Kidney (tissue), 14 donors: ENCODE measurements around the gene NRP2. TPM values are rescaled to one million over a fixed set of nuclear protein-coding genes. Genes with fewer than 3 reads are reported as not detected.

Source experiments
- DNase-seq, 5 donors: peaks; one replicate each; pipeline ENCODE4 v3.0.0-alpha.2; 2013 to 2020
- FAIRE-seq: peaks from 2 replicates; lab custom pipeline; 2012; peaks lifted over from hg19 to GRCh38; lab: Jason Lieb, UNC
- H3K27ac ChIP-seq, 2 donors: one replicate each; pipeline ENCODE4 v1.7.0; 2013; ENCODE audit warnings: low read depth in 2 of 2, low read length in 2 of 2, inconsistent platforms in 1 of 2
- H3K27me3 ChIP-seq: one replicate; pipeline ENCODE4 v1.7.1; 2013; ENCODE audit warnings: low read length, inconsistent platforms; ENCODE audit not compliant: control insufficient read depth, insufficient read depth
- H3K36me3 ChIP-seq, 3 donors: one replicate each; pipeline versions ENCODE4 v1.7.0 to v1.7.1; 2013; ENCODE audit warnings: low read length in 3 of 3, control low read depth in 1 of 3, inconsistent platforms in 1 of 3; ENCODE audit not compliant: insufficient read depth in 3 of 3, control insufficient read depth in 2 of 3
- H3K4me1 ChIP-seq, 3 donors: one replicate each; pipeline versions ENCODE4 v1.7.0 to v1.7.1; 2013; ENCODE audit warnings: low read length in 3 of 3, inconsistent platforms in 1 of 3, low read depth in 1 of 3; ENCODE audit not compliant: control insufficient read depth in 2 of 3, insufficient read depth in 2 of 3
- H3K4me3 ChIP-seq, 3 donors: one replicate each; pipeline versions ENCODE4 v1.7.0 to v1.8.1; 2013; ENCODE audit warnings: low read length in 3 of 3, control low read depth in 1 of 3, inconsistent platforms in 1 of 3
- H3K9ac ChIP-seq, 3 donors: one replicate each; pipeline versions ENCODE4 v1.7.0 to v1.7.1; 2013; ENCODE audit warnings: low read length in 3 of 3, control low read depth in 1 of 3, inconsistent platforms in 1 of 3
- H3K9me3 ChIP-seq, 3 donors: one replicate each; pipeline versions ENCODE4 v1.7.0 to v1.7.1; 2013; ENCODE audit warnings: low read length in 3 of 3, control low read depth in 1 of 3, inconsistent platforms in 1 of 3; ENCODE audit not compliant: control insufficient read depth in 2 of 3, insufficient read depth in 1 of 3
- CTCF ChIP-seq: IDR thresholded peaks from 3 replicates; pipeline ENCODE4 v1.5.1; 2012; ENCODE audit warnings: mild to moderate bottlenecking, moderate library complexity, borderline replicate concordance; ENCODE audit not compliant: insufficient read depth; ENCODE audit errors: extremely low read depth
- intact Hi-C: fragments of 100-400 bp; cut with DNase I; formaldehyde crosslinking; loops from one replicate; pipeline ENCODE4 v1.11.1; 2022
- polyA plus RNA-seq: library from polyadenylated mRNA; stranded (reverse); fragments of 350-450 nt; fragmentation: Illumina TruSeq; extraction: RNeasy Lipid Tissue Mini Kit (QIAGEN cat#74804); gene quantifications from one replicate; pipeline ENCODE4 v1.2.3, GENCODE V29; 2014; ENCODE audit warnings: low read depth, low replicate concordance; ENCODE audit not compliant: insufficient read depth
- total RNA-seq: library from RNA; stranded (reverse); fragmentation: NEBNext Ultra II Directional; extraction: Animal tissue kit (Norgen Biotek cat#: 25700); gene quantifications from one replicate; pipeline ENCODE4 v1.2.1, GENCODE V29; 2021
- donor health status: control.
- donor health status: control.
- donor health status: control.
- donor health status: control.
- donor health status: control.
- donor health status: DM: yes; HTN: yes; CAD: no.
- donor health status: Normal renal cell carcinoma (clear cell type).

NRP2 gene
- total and polyA plus RNA-seq, 2 donors from 2014 or later: 2.3 to 37.7 TPM

- no peak overlapping the region for H3K9ac ChIP-seq
- FAIRE-seq (no peak), DNase-seq (no peak)
- intact Hi-C loops: no loop called here
- no peaks in the 10 kb centered on the region for H3K4me1 ChIP-seq
- H3K27me3 ChIP-seq: no peaks in the 10 kb centered on the region
- H3K4me3 ChIP-seq: no peak overlapping the region
- H3K9me3 ChIP-seq: no peaks in the 10 kb centered on the region
- H3K36me3 ChIP-seq: no peaks in the 10 kb centered on the region
- no peak overlapping the region for H3K27ac ChIP-seq
- TF ChIP-seq CTCF: no peak
Measured at GRCh38 chr2:205781244-205781931, 99.1 kb downstream of the NRP2 start.

GRCh38 chr2:205782941-205783340 lies 100.6 kb downstream of the NRP2 start:
- Histone ChIP-seq H3K4me1 (no peaks in the 10 kb centered on the region), H3K36me3 (no peaks in the 10 kb centered on the region), H3K4me3 (no peak overlapping the region), H3K9ac (no peak overlapping the region), H3K27ac (no peak overlapping the region), H3K9me3 (no peaks in the 10 kb centered on the region), H3K27me3 (no peaks in the 10 kb centered on the region)
- intact Hi-C loops: no loop called here
- FAIRE-seq: no peak
- TF ChIP-seq CTCF: no peak
- DNase-seq: no peak

GRCh38 chr2:205783872-205784499 lies 101.7 kb downstream of the NRP2 start:
- Histone ChIP-seq H3K4me1 (no peaks in the 10 kb centered on the region), H3K4me3 (no peak overlapping the region), H3K9ac (no peak overlapping the region), H3K27me3 (no peaks in the 10 kb centered on the region), H3K27ac (no peak overlapping the region), H3K9me3 (no peaks in the 10 kb centered on the region), H3K36me3 (no peaks in the 10 kb centered on the region)
- intact Hi-C loops: no loop called here
- FAIRE-seq (no peak), DNase-seq (peak in 1 of 5 donors; percentile 50)
- TF ChIP-seq CTCF: no peak
